WTC11 (cell line): Measurements from ENCODE around the gene EFNA5.

ENCODE experiments used
- AFF4 ChIP-seq: sonication (generic); formaldehyde crosslinking; IDR thresholded peaks from 2 replicates; pipeline ENCODE4 v1.8.1; 2023; ENCODE audit warnings: mild to moderate bottlenecking, missing genetic modification reagents, borderline replicate concordance
- CTCF ChIP-seq: fragments of 200-600 bp; IDR thresholded peaks from 2 replicates; pipeline ENCODE4 v1.8.0; 2022; ENCODE audit warnings: antibody characterized with exemption
- ZSCAN18 ChIP-seq: fragments of 250-450 bp; sonication (Bioruptor Pico); IDR thresholded peaks from 2 replicates; pipeline ENCODE4 v2.1.2; 2022; ENCODE audit warnings: mild to moderate bottlenecking, moderate library complexity

- TF ChIP-seq AFF4 (no peak), ZSCAN18 (CRISPR knock-in tag) (no peak), CTCF (no peak)
Observed at GRCh38 chr5:107570805-107571531, 99.8 kb downstream of the EFNA5 start.
